Measurements from ENCODE around the gene NRL. TPM values are rescaled to one million over a fixed set of nuclear protein-coding genes. Genes with fewer than 3 reads are reported as not detected.

NRL gene
- total and polyA plus RNA-seq, 9 of the 15 experiments (the other 6 are each of a cell fraction or from before 2014, with no cell fraction given), result 0.07 to 2.7 (median 1.4) TPM; not detected in 1

- 100% methylated on average over 2 of the region's 3 CpGs for WGBS (ENCODE audit: insufficient coverage, low coverage, missing lambda C conversion rate)
- peaks cover 9% of the 10 kb centered on the region; the same call in 2 of the 3 replicates for H3K79me2 ChIP-seq (ENCODE audit: control insufficient read depth, insufficient read depth, low read length)
- intact Hi-C loops (cut with micrococcal nuclease), result no loop called here
- no peak overlapping the region; a peak in 1 of 4 replicates for H3K9ac ChIP-seq (ENCODE audit: insufficient read depth in 1 of 2, low read depth in 2 of 2, low read length in 2 of 2)
- H4K20me1 ChIP-seq (replicated peaks; ENCODE audit: control insufficient read depth, insufficient read depth, low read length), result no peaks in the 10 kb centered on the region
- H3K9me3 ChIP-seq (replicated peaks; ENCODE audit: control insufficient read depth, insufficient read depth, low read depth, low read length), result no peaks in the 10 kb centered on the region; the same call in 1 of the 2 replicates
- no peak for TF ChIP-seq XRCC4 (IDR thresholded peaks at IDR 0.05; ENCODE audit: extremely low read depth, insufficient read depth, insufficient read length)
- no peak for TF ChIP-seq REST (IDR thresholded peaks at IDR 0.05; ENCODE audit: borderline replicate concordance)
- no peak for TF ChIP-seq REST (CRISPR knock-in tag; IDR thresholded peaks at IDR 0.05; ENCODE audit: low read depth)
- no peaks in the 10 kb centered on the region for H3K27me3 ChIP-seq (ENCODE audit: control insufficient read depth in 2 of 2, insufficient read depth in 2 of 2, low read length in 2 of 2)
- FAIRE-seq (no peak), ATAC-seq (peak; percentile 14; the same call in 2 of the 3 replicates), DNase-seq (ENCODE audit: extremely low read depth in 1 of 4, low spot score in 3 of 4) (no peak)
- no peak overlapping the region for H3K4me2 ChIP-seq (ENCODE audit: insufficient read depth, low read length)
- no peak overlapping the region for H3K27ac ChIP-seq (ENCODE audit: extremely low read depth, low read depth, low read length)
- in situ Hi-C loops (cut with MboI), result no loop called here
- H3K9me1 ChIP-seq (ENCODE audit: control insufficient read depth, insufficient read depth, low read length), result no peaks in the 10 kb centered on the region
- no peak overlapping the region for H2AFZ ChIP-seq (ENCODE audit: low read depth, low read length)
- POLR2A ChIA-PET, result interaction anchor here (0.6 kb wide), 1 partner anchor 35 kb away, joined by 3 read pairs; no protein-coding TSS in a partner anchor
- no peak overlapping the region for H3K4me3 ChIP-seq
- H3K4me1 ChIP-seq (replicated peaks in 1 of 2; ENCODE audit: control insufficient read depth in 2 of 2, insufficient read depth in 2 of 2, low read length in 2 of 2), result no peaks in the 10 kb centered on the region; a peak in 3 of 5 replicates
- H3K36me3 ChIP-seq (ENCODE audit: control insufficient read depth, insufficient read depth, low read length), result peaks cover 60% of the 10 kb centered on the region; the same call in 2 of the 3 replicates
- BruUV-seq (replicated peaks), result no TSS peak
- CTCF ChIA-PET (ENCODE audit: low intra/inter-chr PET ratio), result no interaction called here
Measured at GRCh38 chr14:24100982-24101494, 13.7 kb downstream of the NRL start.
